A204.1 (cell line): ENCODE data around the gene KIF21A.
A peak's percentile ranks its signal among the peaks of the same experiment; 100 is the strongest.

Experiments
- FAIRE-seq: peaks from 2 replicates; lab custom pipeline; 2012; peaks lifted over from hg19 to GRCh38; lab: Jason Lieb, UNC

Gene KIF21A

DNA sequence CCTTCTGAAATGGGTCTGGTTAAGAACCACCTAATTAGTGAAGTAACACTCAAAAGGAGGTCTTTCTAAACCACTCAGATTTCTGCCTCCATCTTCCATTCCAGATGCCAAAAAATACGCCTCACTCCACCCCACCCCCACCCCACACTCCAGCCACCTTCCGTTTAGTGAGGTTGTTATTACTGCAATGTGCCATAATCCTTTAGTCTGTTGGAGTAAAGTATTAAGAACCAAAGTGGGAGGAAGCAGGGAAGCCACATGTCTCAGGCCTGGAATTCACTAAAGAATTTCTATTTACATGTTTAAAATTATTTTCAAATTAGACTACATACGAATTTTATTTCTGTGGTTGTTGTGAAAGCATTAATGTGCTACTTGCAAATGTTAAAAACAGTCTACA is 7.4 kb downstream of the KIF21A start:
- FAIRE-seq: no peak

DNA sequence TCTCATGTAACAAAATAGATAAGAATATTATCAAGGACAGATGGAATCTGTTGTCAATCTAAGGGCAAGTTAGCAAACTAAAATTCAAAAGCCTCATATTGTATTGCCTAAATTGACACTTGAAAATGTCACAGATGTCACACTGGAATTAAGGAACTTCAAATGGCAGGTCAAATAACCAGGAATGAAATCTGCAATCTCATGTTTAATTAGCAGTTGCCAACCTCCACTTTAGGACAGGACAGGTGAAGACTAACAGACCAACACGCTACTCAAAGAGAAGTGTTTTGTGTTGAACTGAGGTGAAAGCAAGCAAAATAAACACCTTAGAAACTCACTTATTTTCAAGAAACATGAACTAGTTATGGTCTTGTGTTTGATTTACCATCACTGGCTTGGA is 11.1 kb downstream of the KIF21A start:
- FAIRE-seq: no peak

DNA sequence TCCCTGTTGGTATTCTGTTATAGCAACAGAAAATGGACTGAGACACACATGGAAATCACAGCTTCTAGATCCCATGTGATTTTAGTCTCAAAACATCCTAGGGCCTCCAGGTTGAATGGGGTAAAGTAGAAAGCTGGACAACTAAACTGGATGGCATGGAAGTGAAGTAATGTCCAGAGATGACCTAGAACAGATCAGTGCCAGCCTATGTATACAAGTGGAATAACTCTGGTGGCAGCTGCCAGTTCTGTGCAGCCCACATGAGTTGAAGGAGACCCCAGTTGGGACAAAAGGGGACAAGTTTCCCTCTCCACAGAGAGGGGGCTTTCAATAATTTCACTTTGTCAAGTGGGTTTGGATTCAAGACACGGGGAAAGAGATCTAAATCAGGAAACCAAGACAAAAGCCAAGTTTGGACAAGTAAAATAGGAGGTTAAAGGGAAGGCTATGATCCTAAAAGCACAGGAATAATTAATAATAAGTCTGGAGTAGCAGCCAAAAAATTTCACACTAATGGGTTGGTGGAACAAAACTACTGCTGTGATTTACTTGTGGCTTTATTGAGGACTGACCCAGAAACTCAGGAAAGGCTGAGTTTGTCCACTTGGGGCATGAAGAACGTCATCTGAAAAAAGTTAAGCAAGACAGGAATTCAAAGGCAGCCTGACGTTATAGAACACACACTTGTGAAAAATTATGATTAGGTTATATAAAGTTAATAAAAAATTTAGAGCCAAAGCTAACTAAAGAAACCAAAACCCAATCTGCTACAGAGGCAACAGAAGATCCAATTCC is 11.7 kb downstream of the KIF21A start:
- FAIRE-seq: no peak

GRCh38 chr12:39429809-39430208 is 13.1 kb downstream of the KIF21A start:
- FAIRE-seq: no peak

- no peak for FAIRE-seq
These were observed 15.5 kb downstream of the KIF21A start for GRCh38 chr12:39427360-39427808.

DNA sequence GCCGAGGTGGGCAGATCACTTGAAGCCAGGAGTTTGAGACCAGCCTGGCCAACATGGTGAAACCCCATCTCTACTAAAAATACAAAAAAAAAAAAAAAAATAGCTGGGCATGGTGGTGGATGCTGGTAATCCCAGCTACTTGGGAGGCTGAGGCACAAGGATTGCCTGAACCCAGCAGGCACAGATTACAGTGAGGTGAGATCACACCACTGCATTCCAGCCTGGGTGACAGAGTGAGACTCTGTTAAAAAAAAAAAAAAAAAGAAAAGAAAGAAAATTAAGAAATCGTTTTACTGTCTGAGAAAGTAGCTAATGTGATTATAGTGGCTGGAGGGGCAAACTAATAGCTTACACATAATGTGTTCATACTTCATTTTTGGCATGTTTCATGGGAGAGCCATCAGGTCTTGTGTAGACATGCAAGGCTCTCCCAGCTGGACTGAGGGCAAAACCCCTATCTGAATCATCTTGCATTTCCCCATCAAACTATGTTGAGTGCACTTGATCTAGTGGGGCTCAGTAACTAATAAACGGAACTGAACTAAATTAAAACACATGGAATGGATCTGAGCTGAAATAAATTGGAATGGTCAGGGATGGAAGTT is 16.2 kb downstream of the KIF21A start:
- FAIRE-seq: no peak

DNA sequence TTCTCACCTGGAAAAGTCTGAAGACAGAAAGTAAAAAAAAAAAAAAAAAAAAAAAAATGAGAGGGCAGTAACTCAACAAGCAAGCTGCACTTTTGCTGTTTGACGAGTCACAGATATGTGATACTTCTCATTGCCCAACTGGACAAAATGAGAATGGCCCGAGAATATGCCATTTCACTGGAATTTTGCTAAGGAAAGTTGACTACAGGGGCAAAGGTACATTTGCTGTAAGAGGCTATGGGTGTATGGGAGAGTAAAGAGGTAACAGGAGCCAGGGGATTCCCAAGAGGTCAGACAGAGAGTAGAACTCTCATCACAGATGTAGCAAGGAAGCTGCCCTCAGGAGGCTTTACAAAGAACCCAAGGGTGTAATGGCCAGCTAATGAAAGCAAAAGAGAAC is 22.9 kb downstream of the KIF21A start:
- no peak for FAIRE-seq

GRCh38 chr12:39419471-39419870 is 23.4 kb downstream of the KIF21A start:
- FAIRE-seq: no peak

DNA sequence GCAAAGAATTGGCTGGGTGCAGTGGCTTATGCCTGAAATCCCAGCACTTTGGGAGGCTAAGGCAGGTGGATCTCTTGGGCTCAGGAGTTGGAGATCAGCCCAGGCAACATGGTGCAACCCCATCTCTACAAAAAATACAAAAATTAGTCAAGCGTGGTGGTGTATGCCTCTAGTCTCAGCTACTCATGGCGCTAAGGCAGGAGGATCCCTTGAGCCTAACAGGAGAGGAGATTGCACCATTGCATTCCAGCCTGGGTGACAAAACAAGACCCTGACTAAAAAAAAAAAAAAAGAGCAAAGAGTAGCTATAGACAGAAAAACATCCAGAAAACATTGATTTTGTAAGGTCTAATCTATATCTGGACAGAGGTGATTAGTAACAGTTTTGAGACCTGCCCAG is 25.0 kb downstream of the KIF21A start:
- FAIRE-seq: no peak

GRCh38 chr12:39413836-39414771 is 28.8 kb downstream of the KIF21A start:
- FAIRE-seq: no peak

GRCh38 chr12:39412210-39412609 is 30.7 kb downstream of the KIF21A start:
- FAIRE-seq: no peak

GRCh38 chr12:39406262-39406661 is 36.7 kb downstream of the KIF21A start:
- no peak for FAIRE-seq

DNA sequence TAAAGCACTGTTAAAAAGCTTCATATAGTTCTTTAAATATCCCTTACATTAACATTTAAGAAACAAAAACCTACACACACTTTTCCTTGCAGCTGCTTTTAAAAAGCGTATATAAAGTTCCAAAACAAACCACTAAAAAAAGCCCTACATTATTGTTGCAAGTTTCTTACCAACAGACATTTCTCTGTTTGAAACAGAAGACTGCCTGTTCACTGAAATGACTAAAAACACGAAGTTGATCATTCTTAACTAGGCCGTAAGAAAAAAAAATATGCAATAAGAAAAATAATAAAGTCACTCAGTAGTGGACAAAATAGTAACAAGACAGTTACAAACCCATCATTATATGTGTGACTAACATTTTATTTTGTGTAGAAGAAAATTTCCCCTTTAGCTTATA is 37.3 kb downstream of the KIF21A start:
- FAIRE-seq: no peak

DNA sequence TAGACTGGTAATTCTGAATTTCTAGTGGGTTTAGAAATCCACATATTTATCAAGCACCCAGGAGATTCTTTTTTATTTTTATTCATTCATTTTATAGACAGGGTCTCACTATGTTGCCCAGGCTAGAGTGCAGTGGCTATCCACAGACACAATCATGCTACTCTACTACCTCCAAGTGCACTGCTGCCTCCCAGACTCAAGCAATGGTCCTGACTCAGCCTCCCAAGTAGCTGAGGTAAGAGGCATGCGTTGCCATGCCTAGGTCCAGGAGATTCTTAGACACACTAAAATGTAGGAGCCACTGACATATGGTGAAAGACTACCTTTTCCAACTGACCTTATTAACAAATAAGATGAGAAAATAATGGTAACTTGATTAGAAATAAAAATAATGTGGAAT is 38.9 kb downstream of the KIF21A start:
- FAIRE-seq: no peak

DNA sequence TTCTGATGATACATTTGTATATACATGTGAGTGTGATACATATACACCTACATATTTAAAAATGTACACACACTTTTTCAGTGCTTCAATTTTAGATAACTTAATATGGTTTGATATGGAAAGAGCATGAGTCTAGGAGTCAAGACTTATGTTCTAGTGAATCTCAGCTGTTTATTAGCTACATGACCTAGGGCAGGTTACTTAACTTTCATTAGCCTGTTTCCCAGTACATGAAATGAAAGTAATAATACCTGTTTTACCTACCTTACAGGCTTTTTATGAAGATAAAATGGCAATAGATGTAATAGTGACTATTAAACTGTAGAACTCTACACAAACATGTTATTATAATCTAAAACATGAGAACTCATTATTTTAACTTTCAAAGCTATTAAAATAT is 39.5 kb downstream of the KIF21A start:
- no peak for FAIRE-seq

DNA sequence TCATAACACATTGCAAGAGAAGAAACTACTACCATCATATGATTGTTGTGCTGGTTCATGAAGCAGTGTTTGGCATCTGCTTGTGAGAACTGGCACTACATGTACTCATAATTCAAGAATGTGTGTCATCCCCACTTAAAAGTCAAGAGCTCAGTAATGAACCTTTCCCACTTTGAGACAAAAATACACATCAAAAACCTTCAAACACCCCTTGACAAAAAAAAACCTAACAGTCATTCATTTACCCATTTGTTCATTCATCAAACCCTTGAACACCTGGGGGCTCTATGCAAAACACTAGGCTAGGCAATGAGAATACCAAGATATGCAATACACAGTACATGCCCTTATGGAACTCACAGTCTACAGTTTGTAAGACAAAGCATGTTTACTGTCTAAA is 40.0 kb downstream of the KIF21A start:
- no peak for FAIRE-seq

- FAIRE-seq: no peak
These were observed 41.5 kb downstream of the KIF21A start for GRCh38 chr12:39401459-39401858.

DNA sequence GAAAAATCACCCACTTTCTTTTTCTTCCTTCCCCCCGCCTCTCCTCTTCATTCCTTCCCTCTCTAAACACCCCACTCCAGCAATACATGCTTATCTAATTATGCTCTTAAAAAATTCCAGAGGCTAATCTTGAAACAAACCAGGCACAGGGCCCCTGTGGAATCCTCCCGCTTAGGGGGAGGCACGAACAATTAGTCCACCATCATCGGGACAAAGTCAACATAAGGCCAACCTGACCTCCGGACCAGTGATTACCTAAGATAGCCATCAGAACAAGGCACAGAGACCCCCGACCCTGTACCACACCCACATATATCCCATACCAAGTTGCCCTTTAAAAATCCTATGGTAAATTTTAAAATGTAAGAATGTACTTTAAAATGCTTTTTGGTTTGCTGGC is 47.1 kb downstream of the KIF21A start:
- no peak for FAIRE-seq

DNA sequence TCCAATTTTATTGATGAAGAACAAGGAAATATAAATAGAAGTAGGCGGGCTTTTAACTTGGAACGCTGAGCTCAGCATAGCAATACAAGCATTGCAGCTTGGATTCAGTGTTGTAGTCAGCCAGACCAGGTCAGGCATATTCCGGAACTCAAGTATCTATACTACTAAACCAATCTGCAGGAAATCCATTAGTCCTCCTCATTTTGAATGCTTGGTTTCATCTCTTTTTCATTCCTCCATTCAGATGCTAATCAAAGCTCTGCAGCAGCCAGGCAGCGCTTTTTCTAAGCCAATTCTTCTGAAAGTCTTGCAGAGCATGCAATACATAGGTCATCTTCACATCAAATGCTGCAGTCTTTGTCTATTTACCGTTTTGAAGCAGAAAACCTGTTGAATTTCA is 49.0 kb downstream of the KIF21A start:
- no peak for FAIRE-seq

DNA sequence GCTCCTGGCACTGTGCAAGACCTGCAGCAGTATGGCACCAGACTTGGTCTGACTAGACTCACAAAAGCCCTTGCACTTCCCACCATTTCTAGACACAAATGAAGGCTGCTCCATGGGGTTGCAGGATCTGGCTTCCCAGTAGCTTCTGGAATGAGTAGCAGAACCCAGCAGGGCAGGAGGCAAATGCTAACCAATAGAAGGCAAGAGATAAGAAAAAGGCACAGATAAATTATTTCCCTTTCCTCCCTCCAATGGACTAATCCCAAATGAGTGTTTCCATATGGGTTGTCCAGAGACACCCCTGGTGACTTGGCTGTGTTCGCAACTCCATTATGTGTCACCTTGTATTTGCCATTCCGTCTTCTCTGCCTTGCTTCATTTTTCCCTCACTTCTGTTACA is 49.7 kb downstream of the KIF21A start:
- FAIRE-seq: no peak

DNA sequence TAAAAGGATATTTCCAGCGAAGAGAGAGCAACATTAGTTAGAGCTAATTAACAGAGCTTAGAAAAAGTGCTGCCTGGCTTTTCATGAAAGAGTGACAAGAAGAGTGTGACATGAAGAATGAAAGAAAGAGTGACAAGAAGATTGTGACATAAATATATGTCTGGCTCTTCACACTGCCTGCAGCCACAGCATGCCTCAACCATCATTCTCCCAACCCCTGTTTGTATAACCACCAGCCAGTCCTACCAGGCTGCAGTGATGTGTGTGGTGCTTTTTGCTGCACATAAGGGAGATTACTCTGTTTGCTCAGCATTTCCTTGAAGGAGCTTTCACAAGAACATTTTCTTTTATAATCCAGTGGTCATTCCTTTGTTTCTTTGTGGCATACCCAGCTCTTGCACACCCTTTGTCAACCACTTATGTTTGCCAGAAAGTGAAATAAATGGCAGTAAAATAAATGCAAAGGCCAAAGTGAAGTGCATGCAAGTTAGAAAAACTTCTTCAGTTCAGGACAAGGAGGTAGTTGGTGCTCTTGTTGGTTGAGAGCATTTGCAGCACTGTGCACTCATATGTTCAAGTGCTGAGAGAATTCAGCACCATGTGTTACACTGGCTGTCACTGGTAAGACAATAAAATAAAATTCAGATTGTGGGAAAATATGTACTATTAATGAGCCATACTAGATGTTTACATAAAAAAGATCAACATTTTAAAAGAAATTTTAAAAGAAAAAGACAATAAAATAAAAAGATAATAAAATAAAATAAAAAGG is 50.6 kb downstream of the KIF21A start:
- peak; percentile 74 for FAIRE-seq

DNA sequence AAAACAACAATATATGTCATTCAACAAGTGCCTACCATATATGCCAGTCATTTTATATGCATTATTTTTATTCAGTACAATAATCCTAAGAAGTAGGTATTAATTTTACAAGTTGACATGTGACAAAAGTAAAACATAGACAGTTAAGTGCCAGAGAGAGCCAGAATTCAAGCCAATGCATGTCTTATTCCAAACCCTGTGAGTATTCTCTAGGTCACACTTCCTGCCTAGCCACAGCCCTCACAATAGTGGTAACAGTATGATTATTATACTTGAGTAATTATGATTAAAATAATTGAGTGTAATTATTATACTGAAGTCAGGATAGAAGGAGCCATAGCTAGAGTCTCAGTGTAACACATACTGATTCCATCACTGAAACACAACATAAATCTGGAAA is 52.2 kb downstream of the KIF21A start:
- FAIRE-seq: no peak
